GM12872 (cell line): ENCODE data around the gene MED15.

Source experiments
- CTCF ChIP-seq: IDR thresholded peaks from 3 replicates; pipeline ENCODE4 v1.5.1; 2011; ENCODE audit warnings: low read depth, mild to moderate bottlenecking, low read length, moderate library complexity; ENCODE audit not compliant: insufficient read depth

Gene MED15

GRCh38 chr22:20621162-20621561 is 113.8 kb downstream of the MED15 start:
- no peak for TF ChIP-seq CTCF

GRCh38 chr22:20622650-20623339 is 115.4 kb downstream of the MED15 start:
- TF ChIP-seq CTCF: no peak

GRCh38 chr22:20624161-20624616 is 116.8 kb downstream of the MED15 start:
- TF ChIP-seq CTCF: no peak

- TF ChIP-seq CTCF: no peak
Measured at GRCh38 chr22:20625270-20625669, 117.9 kb downstream of the MED15 start.

- no peak for TF ChIP-seq CTCF
Measured at GRCh38 chr22:20626811-20627210, 119.4 kb downstream of the MED15 start.

GRCh38 chr22:20627432-20627831 is 120.0 kb downstream of the MED15 start:
- no peak for TF ChIP-seq CTCF

GRCh38 chr22:20628081-20628939 is 120.9 kb downstream of the MED15 start:
- TF ChIP-seq CTCF: no peak
